OCI-LY3 (cell line): ENCODE results near the gene HDAC3.

Experiments
- EZH2phosphoT487 ChIP-seq: fragments of 200-600 bp; shearing (Covaris generic); IDR thresholded peaks from 2 replicates; pipeline ENCODE4 v1.6.1; 2018; ENCODE audit warnings: antibody characterized with exemption, mixed run types, low read depth
- TF ChIP-seq, protein P1 (sequence below): fragments of 200-600, 300-600 bp; sonication (generic); IDR thresholded peaks from 2 replicates; pipeline ENCODE4 v1.5.1; 2014; ENCODE audit warnings: antibody characterized with exemption, low read length, low read depth

DNA sequence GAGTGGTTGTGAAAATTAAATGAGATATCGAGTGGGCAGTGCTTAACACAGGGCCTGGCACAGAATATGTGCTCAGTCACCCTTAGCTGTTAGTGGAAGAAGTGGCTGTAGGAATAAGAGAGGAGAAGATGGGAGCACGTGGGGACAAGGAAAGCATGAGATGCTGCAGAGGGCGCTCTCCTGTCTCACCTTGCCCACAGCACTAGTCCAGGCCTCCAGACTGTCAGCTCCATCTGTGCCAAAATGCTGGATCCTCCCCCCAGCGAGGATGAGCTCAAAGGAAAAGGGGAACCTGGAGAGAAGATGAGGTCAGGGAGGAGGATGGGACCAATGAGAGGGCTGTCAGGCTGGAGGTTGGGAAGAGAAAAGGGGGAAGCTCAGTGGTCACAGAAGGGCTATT, 32.9 kb upstream of the HDAC3 start:
- TF ChIP-seq, protein P1, sequence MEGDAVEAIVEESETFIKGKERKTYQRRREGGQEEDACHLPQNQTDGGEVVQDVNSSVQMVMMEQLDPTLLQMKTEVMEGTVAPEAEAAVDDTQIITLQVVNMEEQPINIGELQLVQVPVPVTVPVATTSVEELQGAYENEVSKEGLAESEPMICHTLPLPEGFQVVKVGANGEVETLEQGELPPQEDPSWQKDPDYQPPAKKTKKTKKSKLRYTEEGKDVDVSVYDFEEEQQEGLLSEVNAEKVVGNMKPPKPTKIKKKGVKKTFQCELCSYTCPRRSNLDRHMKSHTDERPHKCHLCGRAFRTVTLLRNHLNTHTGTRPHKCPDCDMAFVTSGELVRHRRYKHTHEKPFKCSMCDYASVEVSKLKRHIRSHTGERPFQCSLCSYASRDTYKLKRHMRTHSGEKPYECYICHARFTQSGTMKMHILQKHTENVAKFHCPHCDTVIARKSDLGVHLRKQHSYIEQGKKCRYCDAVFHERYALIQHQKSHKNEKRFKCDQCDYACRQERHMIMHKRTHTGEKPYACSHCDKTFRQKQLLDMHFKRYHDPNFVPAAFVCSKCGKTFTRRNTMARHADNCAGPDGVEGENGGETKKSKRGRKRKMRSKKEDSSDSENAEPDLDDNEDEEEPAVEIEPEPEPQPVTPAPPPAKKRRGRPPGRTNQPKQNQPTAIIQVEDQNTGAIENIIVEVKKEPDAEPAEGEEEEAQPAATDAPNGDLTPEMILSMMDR = peak; percentile 17; the same call in 1 of the 2 replicates
- no peak for TF ChIP-seq EZH2phosphoT487
